Astrocyte of the spinal cord (primary cell): ENCODE data around the gene LIN54.
"Not testable (repeated sequence)": the region's sequence is repeated elsewhere in the genome, so short reads cannot be mapped to it uniquely, and the experiment has no call there.

Experiments
- DNase-seq: peaks from one replicate; pipeline ENCODE4 v3.0.0; 2011; ENCODE audit warnings: low read depth, low spot score
- H3K4me3 ChIP-seq: 2 replicates; pipeline ENCODE4 v1.5.1; 2011; ENCODE audit warnings: low read depth, mild to moderate bottlenecking, low read length, moderate library complexity
- CTCF ChIP-seq: IDR thresholded peaks from 2 replicates; pipeline ENCODE4 v1.5.1; 2012; ENCODE audit warnings: low read depth, mild to moderate bottlenecking, low read length, inconsistent platforms
- in situ Hi-C: cut with HindIII; loops from 2 replicates; pipeline ENCODE4 v1.10.0; 2017; ENCODE audit warnings: low sequenced_read_pairs

The LIN54 gene

DNA sequence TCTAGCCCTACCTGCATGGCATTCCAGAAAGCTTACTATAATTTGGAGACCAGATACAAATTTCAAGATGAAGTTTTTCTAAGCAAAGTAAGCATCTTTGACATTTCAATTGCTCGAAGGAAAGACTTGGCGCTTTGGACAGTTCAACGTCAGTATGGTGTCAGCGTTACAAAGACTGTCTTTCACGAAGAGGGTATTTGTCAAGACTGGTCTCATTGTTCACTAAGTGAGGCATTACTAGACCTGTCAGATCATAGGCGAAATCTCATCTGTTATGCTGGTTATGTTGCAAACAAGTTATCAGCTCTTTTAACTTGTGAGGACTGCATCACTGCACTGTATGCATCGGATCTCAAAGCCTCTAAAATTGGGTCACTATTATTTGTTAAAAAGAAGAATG is 92.5 kb downstream of the LIN54 start:
- in situ Hi-C loops, result no loop called here
- no peak for TF ChIP-seq CTCF
- no peak overlapping the region for H3K4me3 ChIP-seq
- no peak for DNase-seq

- in situ Hi-C loops, DNase-seq, H3K4me3 ChIP-seq: not testable (repeated sequence)
Measured at GRCh38 chr4:82913968-82914367, 96.7 kb downstream of the LIN54 start.

DNA sequence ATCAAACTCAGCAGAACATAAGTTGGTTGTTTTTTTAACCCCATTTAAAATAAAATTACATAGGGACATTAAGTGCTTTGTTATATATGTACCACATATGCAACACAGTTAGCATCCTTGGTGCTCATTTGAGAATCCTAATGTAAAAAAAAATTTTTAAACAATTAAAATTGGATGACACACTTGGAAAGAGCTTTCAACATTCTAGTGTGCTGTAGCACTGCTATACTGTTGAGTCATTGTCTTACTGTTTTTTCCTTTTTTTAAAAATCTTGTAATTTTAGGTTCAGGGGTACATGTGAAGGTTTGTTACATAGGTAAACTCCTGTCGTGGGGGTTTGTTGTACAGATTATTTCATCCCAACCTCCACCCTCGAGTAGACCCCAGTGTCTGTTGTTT is 97.3 kb downstream of the LIN54 start:
- TF ChIP-seq CTCF, result no peak
- in situ Hi-C loops, result no loop called here
- DNase-seq, result no peak
- no peak overlapping the region for H3K4me3 ChIP-seq

GRCh38 chr4:82909326-82909725 is 101.3 kb downstream of the LIN54 start:
- TF ChIP-seq CTCF, result no peak
- DNase-seq, result no peak
- no peak overlapping the region for H3K4me3 ChIP-seq
- in situ Hi-C loops, result no loop called here

DNA sequence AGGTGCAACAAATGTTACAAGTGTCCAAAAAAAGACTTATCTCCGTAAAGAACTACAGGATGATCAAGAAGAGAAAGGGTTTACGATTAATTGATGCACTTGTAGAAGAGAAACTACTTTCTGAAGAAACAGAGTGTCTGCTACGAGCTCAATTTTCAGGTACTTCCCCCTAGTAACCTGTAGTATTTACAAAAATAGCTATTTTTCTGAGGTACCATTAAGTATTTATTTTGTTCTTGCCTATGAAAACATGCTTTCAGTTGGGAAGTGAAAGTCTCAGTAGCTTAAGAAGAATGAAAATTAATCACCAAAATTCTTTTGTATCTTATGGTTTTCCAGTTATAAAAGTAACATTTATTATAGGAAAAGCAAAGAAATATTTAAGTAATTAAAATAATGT is 104.2 kb downstream of the LIN54 start:
- in situ Hi-C loops, result no loop called here
- TF ChIP-seq CTCF, result no peak
- no peak overlapping the region for H3K4me3 ChIP-seq
- no peak for DNase-seq

DNA sequence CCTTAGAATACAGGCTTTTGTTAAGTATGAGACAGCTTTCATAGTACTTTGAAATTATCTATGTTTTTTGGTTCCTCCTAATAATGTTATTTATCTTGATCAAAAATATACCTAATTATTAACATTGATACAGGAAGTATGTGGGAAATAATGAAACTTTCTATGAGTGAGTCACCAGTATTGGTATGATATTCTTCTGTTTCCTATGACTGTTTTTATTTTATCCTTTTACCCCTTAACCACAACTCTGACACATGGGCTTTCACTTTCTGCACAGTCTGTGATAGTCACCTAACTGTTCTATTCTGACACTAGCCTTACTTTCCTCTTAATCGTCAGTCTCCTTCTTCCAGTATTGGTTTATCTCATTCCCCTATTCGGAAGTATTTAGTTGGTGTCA is 105.4 kb downstream of the LIN54 start:
- no peak overlapping the region for H3K4me3 ChIP-seq
- TF ChIP-seq CTCF, result no peak
- peak; percentile 52 for DNase-seq
- in situ Hi-C loops, result no loop called here

DNA sequence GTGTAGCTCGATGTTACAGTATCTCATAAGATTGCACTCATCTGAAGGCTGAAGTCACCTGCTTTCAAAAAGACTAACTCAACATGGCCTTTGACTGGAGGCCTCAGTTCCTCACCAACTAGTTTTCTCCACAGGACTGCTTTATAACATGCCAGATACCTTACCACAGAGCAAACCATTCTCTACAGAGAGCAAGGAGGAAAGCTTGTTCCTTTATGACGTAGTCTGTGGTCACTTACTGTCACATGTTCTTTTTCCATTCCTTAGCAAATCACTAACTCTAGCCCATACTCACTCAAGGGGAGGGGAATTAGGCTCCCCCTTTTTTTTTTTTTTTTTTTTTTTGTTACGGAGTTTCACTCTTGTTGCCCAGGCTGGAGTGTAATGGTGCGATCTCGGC is 106.9 kb downstream of the LIN54 start:
- in situ Hi-C loops, result no loop called here
- no peak overlapping the region for H3K4me3 ChIP-seq
- TF ChIP-seq CTCF, result no peak
- no peak for DNase-seq
